Peyer's patch (tissue), 4 donors: ENCODE data around the gene S100A7. TPM values are rescaled to one million over a fixed set of nuclear protein-coding genes. Genes with fewer than 3 reads are reported as not detected.
A peak's percentile ranks its signal among the peaks of the same experiment; 100 is the strongest.

Experiments
- DNase-seq, 3 donors: peaks; one replicate each; pipeline ENCODE4 v3.0.0-alpha.2; 2017 to 2019
- H3K27ac ChIP-seq, 4 donors: fragments of 200-600 bp; sonication (generic); one replicate each; pipeline ENCODE4 v1.5.1; 2016 to 2019
- H3K27me3 ChIP-seq, 2 donors: fragments of 200-600 bp; sonication (generic); one replicate each; pipeline ENCODE4 v1.5.1; 2019
- H3K36me3 ChIP-seq, 3 donors: fragments of 200-600 bp; sonication (generic); one replicate each; pipeline ENCODE4 v1.5.1; 2016 to 2019
- H3K4me1 ChIP-seq, 4 donors: fragments of 200-600 bp; sonication (generic); one replicate each; pipeline ENCODE4 v1.5.1; 2016 to 2019
- H3K4me3 ChIP-seq, 4 donors: fragments of 200-600 bp; sonication (generic); 1 replicate in 3 of 4; 2 replicates in 1 of 4; pipeline ENCODE4 v1.5.1; 2016 to 2019; ENCODE audit warnings: mild to moderate bottlenecking in 1 of 4
- H3K9me3 ChIP-seq, 4 donors: fragments of 200-600 bp; sonication (generic); one replicate each; pipeline ENCODE4 v1.5.1; 2016 to 2019; ENCODE audit warnings: mild to moderate bottlenecking in 1 of 4
- CTCF ChIP-seq, 6 experiments: fragments of 450-650 bp in 4 of 6; fragments of 200-600 bp in 2 of 6; sonication (generic) in 1 of 6; IDR thresholded peaks; one replicate each; pipeline ENCODE4 v1.5.1; 2017 to 2019; ENCODE audit warnings: antibody characterized with exemption in 6 of 6, mild to moderate bottlenecking in 3 of 6, moderate library complexity in 1 of 6
- POLR2A ChIP-seq, 2 donors: fragments of 450-650 bp; IDR thresholded peaks; one replicate each; pipeline ENCODE4 v1.5.1; 2017; ENCODE audit warnings: antibody characterized with exemption in 2 of 2, mild to moderate bottlenecking in 2 of 2, moderate library complexity in 2 of 2
- total RNA-seq, 4 donors: library from RNA; depleted of rRNA; stranded (reverse); fragments of >200 nt; gene quantifications; one replicate each; pipeline ENCODE4 v1.1.0, GENCODE V29; 2016

S100A7 gene
- total RNA-seq, result not detected

- Histone ChIP-seq H3K4me3 (no peak within 1 kb of the TSS), H3K9me3 (no peaks in the 10 kb centered on the region), H3K36me3 (no peaks in the 10 kb centered on the region), H3K4me1 (peaks cover 0 to under 1% (median 0%) of the 10 kb centered on the region in 4 donors), H3K27me3 (no peaks in the 10 kb centered on the region), H3K27ac (no peak within 1 kb of the TSS)
- no peak for DNase-seq
- TF ChIP-seq CTCF (IDR thresholded peaks at IDR 0.05), result no peak
- TF ChIP-seq POLR2A (IDR thresholded peaks at IDR 0.05), result no peak
These were observed at the start of gene S100A7 for GRCh38 chr1:153460551-153460950. TSS of gene S100A7 (minus strand) at chr1:153460651. CDS start at chr1:153459013, 1,638 bp downstream.

GRCh38 chr1:153509729-153510354 lies 49.4 kb upstream of the S100A7 start:
- TF ChIP-seq POLR2A (IDR thresholded peaks at IDR 0.05), result no peak
- peak; percentile 35 to 80 (median 68) for TF ChIP-seq CTCF (IDR thresholded peaks at IDR 0.05)
- H3K36me3 ChIP-seq, result no peaks in the 10 kb centered on the region
- no peaks in the 10 kb centered on the region for H3K27me3 ChIP-seq
- no peak overlapping the region for H3K27ac ChIP-seq
- H3K9me3 ChIP-seq, result no peaks in the 10 kb centered on the region
- H3K4me3 ChIP-seq, result no peak overlapping the region
- DNase-seq, result peak; percentile 59 to 82 (median 78)
- peaks cover 0 to 11% (median 0%) of the 10 kb centered on the region in 4 donors for H3K4me1 ChIP-seq

- TF ChIP-seq CTCF (IDR thresholded peaks at IDR 0.05) (no peak), POLR2A (IDR thresholded peaks at IDR 0.05) (no peak)
- Histone ChIP-seq H3K27me3 (no peaks in the 10 kb centered on the region), H3K36me3 (no peaks in the 10 kb centered on the region), H3K27ac (no peak overlapping the region), H3K4me1 (peaks cover 0 to 10% (median 0%) of the 10 kb centered on the region in 4 donors), H3K4me3 (no peak overlapping the region), H3K9me3 (no peaks in the 10 kb centered on the region)
- no peak for DNase-seq
These were observed 48.6 kb upstream of the S100A7 start for GRCh38 chr1:153509036-153509435.

GRCh38 chr1:153507926-153508583 lies 47.6 kb upstream of the S100A7 start:
- H3K27ac ChIP-seq, result peak overlapping the region in 2 of 4 donors; percentile 49 to 72
- no peaks in the 10 kb centered on the region for H3K36me3 ChIP-seq
- no peaks in the 10 kb centered on the region for H3K9me3 ChIP-seq
- DNase-seq, result no peak
- no peaks in the 10 kb centered on the region for H3K27me3 ChIP-seq
- TF ChIP-seq POLR2A (IDR thresholded peaks at IDR 0.05), result no peak
- no peak for TF ChIP-seq CTCF (IDR thresholded peaks at IDR 0.05)
- no peak overlapping the region for H3K4me3 ChIP-seq
- H3K4me1 ChIP-seq, result peaks cover 0 to 10% (median 0%) of the 10 kb centered on the region in 4 donors

GRCh38 chr1:153506831-153507413 lies 46.5 kb upstream of the S100A7 start:
- H3K9me3 ChIP-seq, result no peaks in the 10 kb centered on the region
- peaks cover 0 to 10% (median 0%) of the 10 kb centered on the region in 4 donors for H3K4me1 ChIP-seq
- peak; percentile 40 to 84 (median 64) for DNase-seq
- H3K36me3 ChIP-seq, result no peaks in the 10 kb centered on the region
- H3K27me3 ChIP-seq, result no peaks in the 10 kb centered on the region
- no peak for TF ChIP-seq POLR2A (IDR thresholded peaks at IDR 0.05)
- TF ChIP-seq CTCF (IDR thresholded peaks at IDR 0.05), result no peak
- peak overlapping the region; percentile 40 to 72 (median 50) for H3K27ac ChIP-seq
- H3K4me3 ChIP-seq, result no peak overlapping the region
